Measurements from ENCODE around the gene LDLRAD4.

Gene LDLRAD4

DNA sequence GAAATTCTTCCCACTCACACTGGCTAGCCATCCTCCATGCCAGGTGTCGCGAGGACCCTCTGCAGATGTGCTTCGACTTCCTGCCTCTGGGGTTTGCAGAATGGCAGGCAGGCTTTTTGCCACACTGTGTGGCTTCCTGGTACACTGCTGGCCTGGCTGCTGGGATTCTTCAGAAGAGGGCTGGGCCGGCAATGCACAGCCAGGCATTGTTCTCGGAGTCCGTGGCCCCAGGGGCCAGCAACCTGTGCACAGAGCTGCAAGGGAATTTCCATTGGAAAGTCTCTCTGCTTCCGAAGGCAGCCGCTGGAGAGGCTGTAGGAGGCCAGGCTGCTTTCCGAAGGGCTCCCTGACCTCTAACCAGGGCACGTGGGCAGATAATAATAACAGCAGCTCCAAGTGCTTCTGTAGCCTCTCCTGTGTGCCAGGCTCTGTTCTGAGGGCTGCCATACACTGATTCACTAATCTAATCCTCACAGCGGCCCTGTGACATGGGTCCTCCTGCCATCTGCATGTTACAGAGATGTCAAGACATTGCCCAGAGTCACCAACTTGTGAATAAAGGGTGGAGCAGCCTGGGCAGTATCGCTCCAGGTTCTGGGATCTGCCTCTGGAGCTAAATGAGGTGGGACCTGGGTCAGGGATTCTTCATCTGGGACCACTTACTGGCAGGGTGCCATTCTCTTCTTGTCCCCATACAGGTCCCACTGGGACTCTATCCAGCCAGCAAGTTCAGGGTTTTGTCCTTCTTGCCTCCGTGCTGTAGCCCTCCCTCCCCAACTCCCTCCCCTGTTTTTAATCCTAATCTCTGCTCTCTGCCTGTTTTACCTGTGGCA lies 5.0 kb downstream of the LDLRAD4 start:
- Histone ChIP-seq H3K9me3 (ENCODE audit: severe bottlenecking) (no peaks in the 10 kb centered on the region), H3K36me3 (no peaks in the 10 kb centered on the region), H3K27ac (no peak overlapping the region), H3K4me3 (ENCODE audit: low read depth, low read length) (no peak overlapping the region), H3K27me3 (ENCODE audit: insufficient read depth, low read depth, severe bottlenecking) (no peaks in the 10 kb centered on the region)
- TF ChIP-seq, protein P1, sequence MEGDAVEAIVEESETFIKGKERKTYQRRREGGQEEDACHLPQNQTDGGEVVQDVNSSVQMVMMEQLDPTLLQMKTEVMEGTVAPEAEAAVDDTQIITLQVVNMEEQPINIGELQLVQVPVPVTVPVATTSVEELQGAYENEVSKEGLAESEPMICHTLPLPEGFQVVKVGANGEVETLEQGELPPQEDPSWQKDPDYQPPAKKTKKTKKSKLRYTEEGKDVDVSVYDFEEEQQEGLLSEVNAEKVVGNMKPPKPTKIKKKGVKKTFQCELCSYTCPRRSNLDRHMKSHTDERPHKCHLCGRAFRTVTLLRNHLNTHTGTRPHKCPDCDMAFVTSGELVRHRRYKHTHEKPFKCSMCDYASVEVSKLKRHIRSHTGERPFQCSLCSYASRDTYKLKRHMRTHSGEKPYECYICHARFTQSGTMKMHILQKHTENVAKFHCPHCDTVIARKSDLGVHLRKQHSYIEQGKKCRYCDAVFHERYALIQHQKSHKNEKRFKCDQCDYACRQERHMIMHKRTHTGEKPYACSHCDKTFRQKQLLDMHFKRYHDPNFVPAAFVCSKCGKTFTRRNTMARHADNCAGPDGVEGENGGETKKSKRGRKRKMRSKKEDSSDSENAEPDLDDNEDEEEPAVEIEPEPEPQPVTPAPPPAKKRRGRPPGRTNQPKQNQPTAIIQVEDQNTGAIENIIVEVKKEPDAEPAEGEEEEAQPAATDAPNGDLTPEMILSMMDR (IDR thresholded peaks at IDR 0.05; ENCODE audit: low read depth, low read length), result no peak
- DNase-seq, result peak; percentile 65

DNA sequence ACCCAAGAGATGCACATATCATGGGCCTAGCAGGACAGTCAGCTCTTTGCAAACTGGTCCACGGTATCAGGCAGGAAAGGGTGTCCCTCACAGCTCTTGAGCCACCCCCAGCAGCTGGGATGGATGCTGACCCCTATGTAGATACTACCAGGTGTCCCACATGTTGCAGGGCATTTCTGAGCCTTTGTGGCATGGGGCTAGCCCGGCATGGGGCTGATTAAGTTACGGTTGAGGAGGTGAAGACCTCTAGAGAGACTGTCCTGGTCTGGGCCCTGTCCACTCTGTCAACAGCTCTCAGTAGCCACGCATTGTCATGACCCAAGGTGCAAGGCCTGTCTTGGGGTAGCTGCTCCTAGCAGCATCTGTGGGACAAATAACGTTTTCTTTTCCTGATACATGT lies 6.7 kb downstream of the LDLRAD4 start:
- no peak for DNase-seq
- no peaks in the 10 kb centered on the region for H3K36me3 ChIP-seq
- TF ChIP-seq, protein P1 (IDR thresholded peaks at IDR 0.05; ENCODE audit: low read depth, low read length), result no peak
- H3K4me3 ChIP-seq (ENCODE audit: low read depth, low read length), result no peak overlapping the region
- H3K27ac ChIP-seq, result no peak overlapping the region
- H3K9me3 ChIP-seq (ENCODE audit: severe bottlenecking), result no peaks in the 10 kb centered on the region
- H3K27me3 ChIP-seq (ENCODE audit: insufficient read depth, low read depth, severe bottlenecking), result no peaks in the 10 kb centered on the region

DNA sequence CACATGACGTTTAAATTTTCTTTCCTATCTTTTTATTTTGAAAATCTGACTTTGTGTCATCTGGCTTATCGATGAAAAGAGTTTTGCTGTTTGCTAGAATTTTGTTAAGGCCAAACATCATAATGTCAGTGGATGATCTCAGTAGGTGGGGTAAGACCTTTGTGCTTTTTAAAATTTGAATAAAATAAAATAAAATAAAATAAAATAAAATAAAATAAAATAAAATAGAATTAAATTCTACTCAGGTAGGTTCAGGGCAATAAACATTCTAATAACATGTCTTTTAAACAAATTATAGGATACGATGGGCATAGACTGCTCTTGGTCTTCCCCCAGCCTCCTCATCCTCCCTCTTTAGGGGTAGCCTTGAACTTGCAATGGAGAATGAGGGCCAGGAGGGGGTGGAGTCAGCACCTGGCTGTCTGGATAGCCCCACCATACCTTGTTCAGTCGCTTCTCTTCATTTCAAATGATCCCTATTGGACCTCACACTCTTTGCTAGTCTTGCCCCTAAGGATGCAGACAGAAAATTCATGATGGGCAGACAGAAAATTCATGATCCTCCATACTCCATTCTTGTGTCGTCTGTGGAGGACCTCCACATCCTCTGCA lies 8.1 kb downstream of the LDLRAD4 start:
- H3K4me3 ChIP-seq (ENCODE audit: low read depth, low read length), result no peak overlapping the region
- H3K9me3 ChIP-seq (ENCODE audit: severe bottlenecking), result no peaks in the 10 kb centered on the region
- no peaks in the 10 kb centered on the region for H3K36me3 ChIP-seq
- H3K27ac ChIP-seq, result no peak overlapping the region
- TF ChIP-seq, protein P1 (IDR thresholded peaks at IDR 0.05; ENCODE audit: low read depth, low read length), result no peak
- no peaks in the 10 kb centered on the region for H3K27me3 ChIP-seq (ENCODE audit: insufficient read depth, low read depth, severe bottlenecking)
- DNase-seq, result no peak

DNA sequence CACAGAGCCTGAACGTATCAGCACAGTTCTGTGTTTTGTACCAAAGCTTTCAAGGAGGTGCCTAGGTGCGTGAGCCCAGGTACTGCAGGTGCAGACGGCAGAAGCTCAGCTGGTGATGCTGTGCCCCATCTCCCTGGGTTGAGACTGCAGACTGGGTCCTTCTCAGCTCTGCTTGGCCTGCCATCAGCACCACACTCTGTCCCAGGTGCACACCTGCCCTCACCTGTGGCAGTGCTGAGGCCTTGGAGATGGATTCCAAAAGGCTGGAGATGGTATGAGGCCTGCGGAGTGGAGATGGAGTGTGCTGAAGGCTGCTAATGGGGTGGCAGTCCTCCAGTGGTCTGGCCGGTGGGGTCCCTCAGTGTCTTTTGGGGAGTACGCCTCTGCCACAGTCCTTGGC lies 9.3 kb downstream of the LDLRAD4 start:
- H3K27me3 ChIP-seq (ENCODE audit: insufficient read depth, low read depth, severe bottlenecking), result no peaks in the 10 kb centered on the region
- H3K27ac ChIP-seq, result no peak overlapping the region
- no peaks in the 10 kb centered on the region for H3K9me3 ChIP-seq (ENCODE audit: severe bottlenecking)
- H3K36me3 ChIP-seq, result no peaks in the 10 kb centered on the region
- H3K4me3 ChIP-seq (ENCODE audit: low read depth, low read length), result no peak overlapping the region
- TF ChIP-seq, protein P1 (IDR thresholded peaks at IDR 0.05; ENCODE audit: low read depth, low read length), result no peak
- DNase-seq, result no peak

DNA sequence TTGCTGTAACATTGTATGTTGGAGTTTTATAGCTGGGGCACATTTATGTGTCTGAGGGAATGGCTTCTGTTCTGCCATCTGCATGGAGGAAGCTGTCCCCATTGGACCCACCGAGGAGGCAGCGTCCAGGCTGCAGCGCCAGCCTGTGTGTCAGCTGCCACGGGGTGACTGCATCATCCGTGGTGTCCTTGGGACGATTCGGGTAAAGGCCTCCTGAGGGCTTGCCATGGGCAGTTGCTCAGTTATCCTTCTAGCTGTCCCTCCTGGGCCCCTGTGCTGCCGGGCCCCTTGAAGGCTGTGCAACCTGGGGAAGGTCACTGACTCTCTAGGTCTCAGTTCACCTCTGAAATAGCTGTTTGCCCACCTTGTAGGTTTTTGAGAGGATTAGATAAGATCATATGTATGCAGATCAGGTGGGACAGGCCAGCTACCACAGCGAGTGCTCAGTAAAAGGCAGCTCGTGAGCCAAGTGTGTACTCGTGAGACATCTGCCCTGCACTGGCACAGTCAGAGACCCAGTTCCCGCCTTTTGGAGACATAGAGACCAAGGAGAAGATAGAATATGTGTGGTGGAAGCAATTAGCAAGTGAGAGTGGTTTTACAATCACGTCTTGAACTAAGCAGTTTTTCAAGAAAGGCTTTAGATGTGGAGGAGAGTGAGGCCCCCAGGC lies 10.6 kb downstream of the LDLRAD4 start:
- TF ChIP-seq, protein P1 (IDR thresholded peaks at IDR 0.05; ENCODE audit: low read depth, low read length), result no peak
- DNase-seq, result no peak
- H3K27ac ChIP-seq, result no peak overlapping the region
- H3K36me3 ChIP-seq, result no peaks in the 10 kb centered on the region
- no peaks in the 10 kb centered on the region for H3K9me3 ChIP-seq (ENCODE audit: severe bottlenecking)
- no peaks in the 10 kb centered on the region for H3K27me3 ChIP-seq (ENCODE audit: insufficient read depth, low read depth, severe bottlenecking)
- no peak overlapping the region for H3K4me3 ChIP-seq (ENCODE audit: low read depth, low read length)

Measured in WERI-Rb-1 (cell line).